ENCODE measurements around the gene ADAP1.

- TF ChIP-seq ZBTB26 (tag by site-specific recombination; optimal IDR thresholded peaks at IDR 0.05): no peak
- no peak for TF ChIP-seq ZBTB17 (tag by site-specific recombination; IDR thresholded peaks at IDR 0.05)
- no peak for TF ChIP-seq ZNF248 (tag by site-specific recombination; IDR thresholded peaks at IDR 0.05)
- TF ChIP-seq CTCF (tag by site-specific recombination; IDR thresholded peaks at IDR 0.05): no peak
- no peak for TF ChIP-seq ZNF146 (tag by site-specific recombination; IDR thresholded peaks at IDR 0.05)
- no peak for TF ChIP-seq ZBTB44 (tag by site-specific recombination; IDR thresholded peaks at IDR 0.05)
- no peak for TF ChIP-seq ZNF768 (tag by site-specific recombination; IDR thresholded peaks at IDR 0.05)
- TF ChIP-seq ZBTB49 (tag by site-specific recombination; IDR thresholded peaks at IDR 0.05; ENCODE audit: low read depth): no peak
- TF ChIP-seq ZNF560 (tag by site-specific recombination; IDR thresholded peaks at IDR 0.05; ENCODE audit: borderline replicate concordance): no peak
- TF ChIP-seq REST (tag by site-specific recombination; IDR thresholded peaks at IDR 0.05): no peak
These were observed 98.7 kb downstream of the ADAP1 start for GRCh38 chr7:855686-856369.
